ENCODE results near the gene GINS2.
A peak's percentile ranks its signal among the peaks of the same experiment; 100 is the strongest.

The GINS2 gene

DNA sequence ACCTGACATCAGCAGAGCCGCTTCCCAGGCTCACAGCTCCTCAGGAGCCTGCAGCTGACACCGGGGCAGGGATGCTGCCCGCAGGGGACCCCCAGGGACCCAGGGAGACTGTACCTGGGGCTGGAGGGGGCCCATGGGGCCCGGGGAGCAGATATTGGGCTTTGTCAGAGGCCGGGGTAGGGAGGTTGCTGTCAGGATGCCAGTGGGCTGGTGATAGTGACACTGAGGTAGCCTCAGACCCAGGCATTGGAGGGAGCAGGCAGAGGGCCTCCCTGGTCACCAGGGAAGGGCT lies 60.5 kb downstream of the GINS2 start:
- peak in 1 of 58 donors; percentile 8 for DNase-seq

GRCh38 chr16:85627526-85628264 lies 61.1 kb downstream of the GINS2 start:
- DNase-seq, result peak in 1 of 58 donors; percentile 39

DNA sequence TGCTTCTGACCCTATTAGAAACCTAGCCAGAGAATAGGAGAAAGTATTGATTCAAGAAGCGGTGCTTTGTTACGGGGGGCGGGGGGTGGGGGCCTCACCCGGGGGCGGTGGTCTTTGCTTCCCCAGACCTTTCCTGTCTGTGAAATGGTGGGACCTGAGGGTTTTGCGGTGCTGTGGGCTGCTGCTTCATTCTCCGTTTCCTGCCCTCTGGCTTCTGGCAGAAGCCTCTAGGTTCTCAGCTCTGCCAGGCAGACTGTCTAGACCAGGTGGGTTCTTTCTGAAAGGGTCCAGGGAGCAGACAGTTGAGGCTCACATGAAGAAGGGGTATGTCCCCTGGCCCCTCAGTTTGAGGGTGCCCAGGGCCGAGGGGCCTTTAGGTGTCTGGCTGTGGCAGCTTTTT lies 61.7 kb downstream of the GINS2 start:
- no peak for DNase-seq
